HG03066 (cell line): ENCODE results near the gene KCNIP2.
A peak's percentile ranks its signal among the peaks of the same experiment; 100 is the strongest.

ENCODE experiments used
- ATAC-seq: cut with Tn5 transposase; IDR thresholded peaks from one replicate; pipeline ENCODE4 v1.9.1; 2021; ENCODE audit warnings: low read depth; ENCODE audit not compliant: unreplicated experiment

The KCNIP2 gene

DNA sequence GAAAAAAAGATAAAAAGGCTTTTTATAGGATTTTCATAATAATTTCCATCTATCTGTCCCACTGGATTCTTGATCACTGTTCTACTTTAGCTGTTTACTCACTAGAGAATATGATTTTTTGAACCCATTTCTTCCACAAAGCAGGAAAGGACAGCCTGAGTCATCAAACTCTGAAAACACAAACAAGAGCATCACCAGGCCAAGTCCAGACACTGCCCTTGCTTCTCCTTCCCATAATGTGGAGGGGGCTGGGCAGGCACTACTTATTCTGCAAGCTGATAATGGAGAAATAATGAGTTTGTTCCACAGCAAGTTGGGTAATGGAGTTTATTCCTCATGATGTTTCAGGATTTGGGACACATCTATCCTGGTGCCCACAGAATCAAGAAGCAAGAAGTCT is 13.0 kb upstream of the KCNIP2 start:
- ATAC-seq, result no peak

DNA sequence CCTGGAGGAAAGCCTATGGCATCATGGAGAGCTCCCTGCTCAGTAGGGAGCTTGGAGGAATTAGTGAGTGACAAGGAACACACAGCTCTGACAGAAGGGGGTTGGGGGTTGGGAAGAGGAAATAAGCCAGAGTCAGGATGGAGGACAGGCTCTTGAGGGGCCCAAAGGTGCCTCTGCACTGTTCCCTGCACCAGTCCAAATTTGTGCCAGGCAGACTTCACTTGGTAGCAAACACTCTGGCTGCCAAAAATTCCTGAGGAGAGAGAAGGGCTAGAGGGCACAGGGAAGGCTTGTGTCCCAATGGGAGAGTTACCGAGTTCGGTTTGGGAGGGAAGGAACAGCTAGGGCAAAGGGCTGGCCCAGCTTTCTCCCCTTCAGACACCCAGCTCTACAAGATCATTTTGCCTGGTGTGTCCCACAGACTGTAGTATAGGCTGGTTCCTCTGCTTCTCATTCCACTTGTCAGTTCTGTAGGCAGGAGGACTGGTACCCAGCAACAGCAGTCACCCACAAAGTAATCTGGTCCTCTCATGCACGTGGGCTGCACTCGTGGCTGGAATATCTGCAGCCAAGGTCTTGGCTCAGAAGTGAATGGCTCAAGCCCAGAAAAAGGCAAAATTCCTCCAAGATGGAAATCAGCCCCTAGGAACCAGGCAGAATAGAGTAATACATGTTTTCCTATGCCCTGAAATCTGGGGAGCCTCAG is 8.0 kb upstream of the KCNIP2 start:
- ATAC-seq, result no peak

DNA sequence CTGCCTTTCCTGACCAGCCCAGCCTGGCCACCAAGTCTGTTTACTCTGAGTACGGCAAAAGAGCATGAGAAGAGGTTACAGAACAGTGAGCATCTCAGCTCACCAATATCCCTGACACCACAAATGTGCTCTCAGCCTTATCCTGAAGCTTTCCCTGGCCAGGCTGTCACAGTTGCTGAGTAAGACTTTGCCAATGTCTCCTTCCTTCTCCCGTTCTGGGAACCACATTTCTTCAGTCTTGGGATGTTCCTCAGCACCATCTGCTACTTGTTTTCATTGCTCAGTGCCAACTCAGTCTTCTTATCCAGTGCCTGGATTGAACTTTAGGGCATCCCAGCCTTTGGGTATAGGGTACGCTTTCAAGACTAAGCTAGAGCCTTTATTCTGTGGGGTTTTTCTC is 7.1 kb upstream of the KCNIP2 start:
- ATAC-seq, result no peak

DNA sequence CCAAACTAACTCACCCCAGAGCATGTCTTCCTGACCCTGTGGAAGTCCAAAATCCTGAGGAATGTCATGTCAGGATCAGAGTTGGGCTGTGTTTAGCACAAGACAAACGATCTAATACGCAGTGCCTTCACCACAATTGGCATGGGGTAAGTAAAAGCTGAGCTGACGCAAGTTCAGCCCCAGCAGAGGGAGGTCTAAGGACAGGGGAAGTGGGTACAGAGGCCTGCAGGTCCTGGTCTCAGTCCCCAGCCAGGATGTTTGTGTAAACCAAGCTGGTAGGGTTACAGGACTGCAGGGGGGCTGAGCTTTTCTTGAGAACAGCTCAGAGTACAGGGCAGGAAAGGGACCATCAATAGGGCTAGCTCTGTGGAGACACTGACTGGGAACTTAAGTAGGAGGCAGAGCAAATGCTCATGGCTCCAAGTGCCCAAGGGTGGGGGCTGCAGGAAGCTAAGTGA is 5.3 kb upstream of the KCNIP2 start:
- no peak for ATAC-seq

DNA sequence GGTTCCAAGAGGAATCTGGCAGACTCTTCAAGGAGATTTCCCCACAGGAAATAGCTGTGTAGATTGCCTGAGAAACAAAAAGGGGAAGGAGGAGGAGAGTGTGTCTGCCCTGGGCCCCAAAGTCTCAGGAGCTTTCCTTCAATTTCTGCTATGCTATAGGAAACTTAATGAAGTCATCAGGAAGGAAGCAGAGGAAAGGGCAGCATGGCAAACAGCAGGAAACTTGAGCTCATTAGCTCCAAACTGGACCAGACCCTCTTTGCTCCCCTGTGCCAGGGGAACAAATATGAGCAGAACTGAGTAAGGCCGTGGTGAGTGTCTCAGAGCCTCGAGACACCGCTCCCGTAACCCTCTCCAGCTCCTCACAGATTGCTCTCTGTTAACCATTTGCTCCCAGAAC is 4.8 kb upstream of the KCNIP2 start:
- no peak for ATAC-seq

DNA sequence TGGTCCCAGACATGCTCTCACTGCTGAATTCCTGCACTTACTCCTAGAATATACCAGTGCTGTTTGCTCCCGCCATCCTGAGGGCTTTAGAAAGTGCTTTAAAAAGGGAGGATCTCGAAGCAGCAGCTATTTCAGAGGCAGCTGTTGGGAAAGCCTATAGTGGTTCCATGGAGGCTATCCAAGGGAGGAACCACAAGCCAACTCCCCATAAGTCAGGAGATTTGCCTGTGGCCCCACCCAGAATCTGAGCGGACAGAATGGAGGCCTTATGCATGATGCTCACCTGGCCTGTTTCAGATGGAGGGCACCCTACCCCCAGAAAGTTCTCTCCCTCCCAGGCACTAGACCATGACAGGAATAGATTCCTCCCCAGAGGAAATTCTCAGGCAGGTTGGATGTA is 2.3 kb upstream of the KCNIP2 start:
- ATAC-seq, result no peak

DNA sequence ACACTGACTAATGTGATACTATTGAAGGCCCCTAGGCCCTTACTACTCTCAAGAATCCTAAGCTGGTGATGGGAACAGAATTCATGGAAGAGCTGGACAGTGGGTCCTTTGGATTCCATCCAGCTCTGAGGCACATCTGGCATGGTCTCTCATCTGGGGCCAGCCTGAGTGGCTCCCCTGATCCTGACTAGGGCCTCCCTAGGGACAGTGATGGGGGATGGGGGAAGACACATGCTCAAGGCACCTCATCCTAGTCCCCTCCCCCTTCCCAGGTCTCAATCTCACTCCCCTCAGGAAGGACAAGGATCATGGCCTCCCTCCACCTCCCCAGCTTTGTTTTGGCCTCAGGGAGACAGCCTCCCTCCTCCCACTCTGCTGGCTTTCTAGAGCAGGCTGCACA is 1.8 kb downstream of the KCNIP2 start:
- no peak for ATAC-seq

DNA sequence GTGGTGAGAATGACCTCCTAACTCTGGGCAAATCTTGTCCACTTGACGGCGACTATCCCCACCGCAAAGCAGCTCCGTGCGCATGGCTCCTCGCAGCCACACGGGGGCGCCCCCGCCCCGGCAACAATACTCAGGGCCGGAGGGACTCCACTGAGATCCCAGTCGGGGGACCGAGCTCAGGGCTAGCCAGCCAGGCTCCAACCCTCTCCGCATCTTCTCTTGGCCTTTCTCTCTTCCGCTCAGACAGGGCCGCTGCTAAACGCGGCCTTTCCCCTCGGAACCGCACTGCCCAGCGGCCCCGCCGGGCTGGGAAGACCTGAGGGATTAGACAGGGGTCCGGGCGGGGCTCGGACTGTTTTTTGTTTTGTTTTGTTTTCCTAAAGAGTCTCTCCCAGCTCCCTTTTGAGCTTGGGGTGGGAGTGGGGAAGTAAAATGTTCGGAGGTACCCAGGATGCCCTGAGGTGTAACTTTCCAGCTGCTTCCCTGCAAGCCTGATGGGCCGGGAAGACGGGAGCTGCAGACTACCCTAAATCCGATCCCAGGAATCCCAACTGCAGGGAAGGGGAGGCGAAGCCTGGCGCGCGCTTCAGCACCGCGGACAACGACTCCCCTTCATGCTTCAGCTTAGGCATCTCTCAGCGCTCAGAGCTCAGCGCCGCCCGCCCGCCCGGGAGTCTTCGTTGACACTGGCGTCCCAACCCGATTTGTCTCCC is 2.7 kb downstream of the KCNIP2 start:
- no peak for ATAC-seq

DNA sequence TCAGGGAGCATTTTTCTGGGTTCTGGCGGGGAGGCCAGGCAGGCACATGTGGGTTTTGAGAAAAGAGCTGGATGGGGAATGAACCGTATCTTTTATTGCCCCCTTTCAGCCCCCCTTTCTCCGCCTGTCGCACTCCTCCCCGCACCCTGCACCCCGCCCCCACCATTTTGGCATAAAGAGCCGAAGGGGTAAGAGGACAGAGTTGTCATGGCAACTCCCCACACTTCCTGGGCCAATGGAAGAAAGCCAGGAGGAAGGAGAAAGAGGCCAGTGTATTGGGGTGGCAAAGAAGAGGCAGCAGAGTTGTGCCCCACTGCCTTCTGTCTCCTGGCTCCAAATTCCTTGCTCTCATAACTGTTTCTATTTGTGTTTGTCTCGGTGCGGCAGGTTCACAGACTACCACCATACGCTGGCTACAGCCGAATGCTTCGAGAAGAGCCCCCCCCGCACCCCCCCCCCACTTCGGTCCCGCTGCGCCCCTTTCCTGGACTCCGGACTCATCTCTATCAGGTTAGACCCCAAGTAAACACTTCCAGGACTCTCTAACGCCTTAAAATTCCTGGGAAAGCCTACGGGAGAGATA is 3.4 kb downstream of the KCNIP2 start:
- ATAC-seq, result no peak

DNA sequence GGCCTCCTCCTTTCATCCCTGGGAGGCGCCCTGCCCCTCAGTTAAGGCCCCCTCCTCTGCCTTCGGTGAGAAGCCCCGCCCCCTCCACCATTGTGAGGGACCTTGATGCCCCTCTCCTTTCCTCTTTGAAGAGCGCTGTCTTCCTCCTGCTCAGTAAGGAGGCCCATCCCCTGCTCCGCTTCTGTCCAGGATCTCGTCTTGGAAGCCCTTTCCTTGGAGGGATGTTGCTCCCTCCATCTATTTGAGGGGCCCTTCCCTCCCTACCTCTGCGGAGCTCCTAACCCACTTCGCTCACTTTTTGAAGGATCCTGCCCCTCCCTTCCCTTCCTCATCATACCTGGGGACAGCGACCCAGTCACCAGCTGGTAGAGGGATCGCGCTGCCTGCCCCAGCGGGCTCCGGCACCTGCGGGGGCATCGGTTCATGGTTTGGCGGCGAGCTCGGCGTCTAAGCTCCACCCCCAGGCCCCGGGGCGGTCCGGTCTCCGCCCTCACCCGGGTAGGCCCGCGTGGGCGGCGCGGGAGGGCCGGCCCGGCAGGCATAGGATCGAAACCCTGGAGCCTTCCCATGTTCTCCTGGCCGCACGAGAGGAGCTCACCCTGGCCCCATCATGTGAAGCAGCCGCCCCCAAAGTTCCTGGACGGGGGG is 4.1 kb downstream of the KCNIP2 start:
- no peak for ATAC-seq

GRCh38 chr10:101839002-101839401 is 4.6 kb downstream of the KCNIP2 start:
- no peak for ATAC-seq

GRCh38 chr10:101838416-101838970 is 5.1 kb downstream of the KCNIP2 start:
- ATAC-seq, result no peak

- no peak for ATAC-seq
Measured at GRCh38 chr10:101837748-101838147, 5.9 kb downstream of the KCNIP2 start.

DNA sequence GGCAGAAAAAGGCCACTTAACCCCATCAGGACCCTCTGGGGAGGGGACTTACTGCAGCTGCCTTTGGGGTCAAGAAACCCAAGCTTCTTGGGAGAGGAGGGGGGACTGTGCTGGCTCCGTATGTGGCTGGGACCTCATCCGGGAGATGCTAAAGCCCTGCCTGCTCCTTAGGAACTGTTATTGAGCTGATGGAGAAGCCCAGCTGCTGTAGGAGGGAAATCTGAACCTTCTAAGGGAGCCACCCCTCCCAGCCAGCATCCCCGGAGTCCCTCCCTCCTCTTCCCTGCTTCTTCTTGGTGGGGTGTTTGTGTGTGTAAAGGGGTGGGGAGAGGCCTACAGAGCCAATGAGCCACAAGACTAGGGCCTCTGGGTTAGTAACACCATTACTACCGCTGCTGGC is 8.2 kb downstream of the KCNIP2 start:
- no peak for ATAC-seq

DNA sequence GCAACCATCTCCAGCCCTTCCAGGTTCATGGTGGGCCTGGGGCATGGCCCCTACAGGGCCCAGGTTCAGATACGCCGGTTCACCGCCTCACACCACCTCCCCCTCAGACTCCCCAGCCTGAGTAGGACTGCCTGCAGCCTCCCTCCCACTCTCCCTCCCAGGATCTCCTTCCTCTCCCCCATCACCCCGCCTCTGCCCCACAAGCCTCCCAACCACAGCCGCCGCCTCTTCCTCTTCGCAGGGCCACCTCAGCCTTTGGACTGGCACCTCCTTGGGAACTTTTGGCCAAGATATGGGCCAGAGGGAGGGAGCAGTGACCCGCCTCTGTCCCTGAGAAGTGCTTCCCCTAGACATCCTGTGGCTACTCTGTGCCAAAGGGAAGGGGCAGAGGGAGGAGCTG is 9.3 kb downstream of the KCNIP2 start:
- no peak for ATAC-seq

GRCh38 chr10:101833466-101833865 is 10.1 kb downstream of the KCNIP2 start:
- no peak for ATAC-seq

GRCh38 chr10:101832325-101832771 is 11.3 kb downstream of the KCNIP2 start:
- no peak for ATAC-seq

DNA sequence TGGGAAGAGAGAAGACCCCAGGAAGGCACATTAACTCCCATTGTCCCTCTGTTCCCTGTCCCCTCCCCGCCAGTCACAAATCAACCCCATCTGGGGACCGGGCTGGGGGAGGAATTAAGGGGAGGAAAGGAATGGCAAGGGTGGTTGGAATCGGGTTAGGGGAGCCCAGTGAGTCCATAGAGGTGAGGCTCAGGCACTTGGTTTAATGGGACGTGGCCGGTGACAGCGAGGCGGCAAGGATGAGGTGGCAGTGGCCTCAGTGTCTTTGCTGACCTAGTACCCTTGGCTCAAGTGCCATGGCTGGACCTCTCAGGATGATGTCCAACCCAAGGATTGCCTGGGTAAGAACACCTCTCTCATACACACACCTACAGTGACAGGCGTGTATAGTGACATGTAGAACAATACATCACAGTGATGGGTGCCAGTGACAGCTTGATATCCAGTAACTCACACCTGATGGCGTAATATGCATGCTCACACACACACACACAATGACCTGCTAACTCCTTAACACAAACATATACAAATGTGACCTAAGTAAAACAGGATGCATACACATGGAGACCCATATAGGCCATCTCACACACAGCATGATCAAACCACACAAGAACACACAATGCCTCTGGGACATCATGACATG is 12.3 kb downstream of the KCNIP2 start:
- ATAC-seq, result no peak

DNA sequence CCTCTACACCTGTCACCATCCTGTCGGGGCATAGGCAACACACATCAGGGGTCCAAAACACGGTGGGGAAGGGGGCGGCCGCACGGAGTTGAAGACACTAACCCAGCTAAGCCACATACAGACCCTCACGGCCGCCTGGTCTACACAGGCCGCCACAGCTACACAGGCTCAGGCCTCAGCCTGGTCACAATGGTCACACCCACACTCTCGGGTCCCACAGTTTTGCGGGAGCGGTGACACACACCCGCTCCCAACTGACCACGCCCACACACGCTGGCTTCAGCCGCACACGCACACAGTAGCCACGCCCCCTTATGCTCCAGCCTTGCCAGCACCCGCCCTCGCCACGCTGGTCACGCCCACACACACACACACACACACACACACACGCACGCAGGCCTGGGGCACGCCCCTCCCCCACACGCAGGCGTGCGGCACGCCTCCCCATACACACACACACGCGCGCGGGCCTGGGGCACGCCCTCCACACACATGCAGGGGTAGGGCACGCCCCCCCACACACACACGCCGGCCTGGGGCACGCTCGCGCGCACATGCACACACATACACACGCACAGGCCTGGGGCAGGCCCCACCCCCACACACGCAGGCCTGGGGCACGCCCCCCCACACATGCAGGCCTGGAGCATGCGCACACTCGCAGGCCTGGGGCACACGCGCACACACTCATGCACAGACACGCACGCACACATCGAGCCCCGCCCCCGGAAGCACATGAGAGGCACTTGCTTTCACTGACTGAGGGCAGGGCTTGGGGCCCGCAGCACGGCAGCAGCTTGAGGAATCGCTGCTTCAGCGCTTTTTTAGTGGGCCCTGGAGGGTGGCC is 13.1 kb downstream of the KCNIP2 start:
- peak; percentile 74 for ATAC-seq
